WTC11 (cell line): Measurements from ENCODE around the gene EXPH5. TPM values are rescaled to one million over a fixed set of nuclear protein-coding genes. Genes with fewer than 3 reads are reported as not detected.

Experiments used
- ATAC-seq: fragments of 200-7000 bp; cut with Tn5 transposase; 2 replicates; pipeline ENCODE4 v1.10.0; 2021; ENCODE audit warnings: mild to moderate bottlenecking, moderate library complexity
- CTCF ChIA-PET: fragments of 300-600 bp; sonication (Branson Sonifier 250); formaldehyde crosslinking; loops from one replicate; lab custom pipeline; 2021; ENCODE audit warnings: antibody characterized with exemption; lab: Charles Lee
- POLR2A ChIA-PET: fragments of 350-600 bp; sonication (Branson Sonifier 250); formaldehyde crosslinking; loops from one replicate; lab custom pipeline; 2021; ENCODE audit warnings: antibody characterized with exemption; lab: Charles Lee
- DNase-seq: peaks from one replicate; pipeline ENCODE4 v3.0.0; 2021; ENCODE audit warnings: low spot score
- H3K27ac Mint-ChIP-seq: 2 replicates; pipeline ENCODE4 v1.8.0; 2021; ENCODE audit warnings: mixed read lengths
- H3K27me3 Mint-ChIP-seq: 2 replicates; pipeline ENCODE4 v1.8.0; 2021; ENCODE audit warnings: low read depth, mild to moderate bottlenecking, moderate library complexity, mixed read lengths
- H3K36me3 Mint-ChIP-seq: 2 replicates; pipeline ENCODE4 v1.8.0; 2021; ENCODE audit warnings: mixed read lengths
- H3K4me1 Mint-ChIP-seq: 2 replicates; pipeline ENCODE4 v1.8.0; 2022; ENCODE audit warnings: mixed read lengths
- H3K4me3 Mint-ChIP-seq: 2 replicates; pipeline ENCODE4 v1.8.0; 2021; ENCODE audit warnings: mild to moderate bottlenecking, moderate library complexity, mixed read lengths
- H3K9me3 Mint-ChIP-seq: 2 replicates; pipeline ENCODE4 v1.8.0; 2021; ENCODE audit warnings: mixed read lengths
- AR ChIP-seq: fragments of 250-450 bp; sonication (Bioruptor Pico); IDR thresholded peaks from 2 replicates; pipeline ENCODE4 v1.9.0; 2021; ENCODE audit warnings: mild to moderate bottlenecking
- ATF3 ChIP-seq: sonication (generic); formaldehyde crosslinking; conservative IDR thresholded peaks from 2 replicates; pipeline ENCODE4 v1.8.1; 2022; ENCODE audit warnings: mild to moderate bottlenecking, missing genetic modification reagents
- ATF6 ChIP-seq: sonication (generic); formaldehyde crosslinking; IDR thresholded peaks from 2 replicates; pipeline ENCODE4 v1.8.1; 2023; ENCODE audit warnings: mild to moderate bottlenecking, missing genetic modification reagents
- CTCF ChIP-seq: fragments of 200-600 bp; IDR thresholded peaks from 2 replicates; pipeline ENCODE4 v1.8.0; 2022; ENCODE audit warnings: antibody characterized with exemption
- FOXK1 ChIP-seq: sonication (generic); formaldehyde crosslinking; IDR thresholded peaks from 2 replicates; pipeline ENCODE4 v1.8.0; 2022; ENCODE audit warnings: mild to moderate bottlenecking, moderate library complexity, missing genetic modification reagents
- HMGA2 ChIP-seq: fragments of 250-450 bp; sonication (Bioruptor Pico); IDR thresholded peaks from 2 replicates; pipeline ENCODE4 v1.4.0; 2021; ENCODE audit warnings: mild to moderate bottlenecking, moderate library complexity
- JAZF1 ChIP-seq: fragments of 250-450 bp; sonication (Bioruptor Pico); IDR thresholded peaks from 2 replicates; pipeline ENCODE4 v1.9.0; 2021; ENCODE audit warnings: moderate library complexity, mild to moderate bottlenecking, inconsistent platforms
- JUN ChIP-seq: sonication (generic); formaldehyde crosslinking; IDR thresholded peaks from 2 replicates; pipeline ENCODE4 v1.8.0; 2023; ENCODE audit warnings: mild to moderate bottlenecking, missing genetic modification reagents
- NR3C1 ChIP-seq: sonication (generic); formaldehyde crosslinking; conservative IDR thresholded peaks from 2 replicates; pipeline ENCODE4 v1.8.1; 2023; ENCODE audit warnings: low read depth, mild to moderate bottlenecking, missing genetic modification reagents
- PRDM15 ChIP-seq: sonication (generic); formaldehyde crosslinking; IDR thresholded peaks from 2 replicates; pipeline ENCODE4 v1.8.0; 2022; ENCODE audit warnings: missing genetic modification reagents
- STAT6 ChIP-seq: sonication (generic); formaldehyde crosslinking; conservative IDR thresholded peaks from 2 replicates; pipeline ENCODE4 v1.8.1; 2023; ENCODE audit warnings: mild to moderate bottlenecking, low read depth, missing genetic modification reagents, moderate library complexity
- TEAD1 ChIP-seq: sonication (generic); formaldehyde crosslinking; IDR thresholded peaks from 2 replicates; pipeline ENCODE4 v1.8.0; 2022; ENCODE audit warnings: mild to moderate bottlenecking, missing genetic modification reagents
- USF2 ChIP-seq: sonication (generic); formaldehyde crosslinking; IDR thresholded peaks from 2 replicates; pipeline ENCODE4 v1.8.1; 2023; ENCODE audit warnings: mild to moderate bottlenecking, missing genetic modification reagents, moderate library complexity
- ZNF263 ChIP-seq: sonication (generic); formaldehyde crosslinking; IDR thresholded peaks from 2 replicates; pipeline ENCODE4 v1.8.1; 2022; ENCODE audit warnings: low read depth, mild to moderate bottlenecking, moderate library complexity, missing genetic modification reagents
- ZNF512 ChIP-seq: sonication (generic); formaldehyde crosslinking; IDR thresholded peaks from 2 replicates; pipeline ENCODE4 v1.8.1; 2022; ENCODE audit warnings: missing genetic modification reagents, borderline replicate concordance
- total RNA-seq: library from RNA; stranded (reverse); gene quantifications from 3 replicates; pipeline ENCODE4 v1.2.3, GENCODE V29; 2021

The EXPH5 gene
- total RNA-seq, 1 experiment from 2014 or later = 11.2 TPM

- no peak for TF ChIP-seq FOXK1
- no peak for TF ChIP-seq JAZF1 (CRISPR knock-in tag)
- no peak for TF ChIP-seq CTCF
Measured at GRCh38 chr11:108527382-108527781, 66.2 kb downstream of the EXPH5 start (continued).

GRCh38 chr11:108525161-108525560 is 68.4 kb downstream of the EXPH5 start:
- ChIA-PET CTCF (no interaction called here), POLR2A (interaction anchor here (0.7 kb wide), 1 partner anchor 25 kb away, joined by 5 read pairs; no protein-coding TSS in a partner anchor)
- DNase-seq = no peak
- ATAC-seq = no peak
- Mint-ChIP-seq H3K4me1 (no peaks in the 10 kb centered on the region), H3K27ac (no peak overlapping the region), H3K36me3 (peaks cover 6% of the 10 kb centered on the region), H3K27me3 (no peaks in the 10 kb centered on the region), H3K9me3 (0 out of 2 replicates have a peak, but pooled peaks cover 4% of the 10 kb centered on the region), H3K4me3 (no peak overlapping the region)
- no peak for TF ChIP-seq TEAD1 (CRISPR knock-in tag)
- TF ChIP-seq STAT6 = no peak
- TF ChIP-seq USF2 = no peak

- no peak for ATAC-seq
- H3K4me3 Mint-ChIP-seq = no peak overlapping the region
- no peak for DNase-seq
- TF ChIP-seq ZNF512 (no peak), ATF6 (no peak), HMGA2 (no peak), ZNF263 (CRISPR knock-in tag) (no peak), ATF3 (CRISPR knock-in tag) (no peak), NR3C1 (no peak), JUN (no peak), PRDM15 (CRISPR knock-in tag) (no peak), AR (no peak)
Measured at GRCh38 chr11:108524422-108524821, 69.1 kb downstream of the EXPH5 start.

More at GRCh38 chr11:108524422-108524821, 69.1 kb downstream of the EXPH5 start:
- H3K36me3 Mint-ChIP-seq = peaks cover 6% of the 10 kb centered on the region
- ChIA-PET POLR2A (no interaction called here), CTCF (no interaction called here)
- no peaks in the 10 kb centered on the region for H3K27me3 Mint-ChIP-seq
- H3K4me1 Mint-ChIP-seq = no peaks in the 10 kb centered on the region
- H3K9me3 Mint-ChIP-seq = 0 out of 2 replicates have a peak, but pooled peaks cover 4% of the 10 kb centered on the region
- H3K27ac Mint-ChIP-seq = no peak overlapping the region
